ENCODE measurements around the gene DIPK1A.

- TF ChIP-seq CTCF (IDR thresholded peaks at IDR 0.05) (no peak), POLR2A (IDR thresholded peaks at IDR 0.05) (no peak)
These were observed 115.4 kb downstream of the DIPK1A start for GRCh38 chr1:92845908-92846307.
